Dedifferentiated amniotic fluid mesenchymal stem cell (primary cell): ENCODE data around the gene NAIF1.
"Not testable (repeated sequence)": the region's sequence is repeated elsewhere in the genome, so short reads cannot be mapped to it uniquely, and the experiment has no call there.

ENCODE experiments used
- DNase-seq: peaks from one replicate; pipeline ENCODE4 v3.0.0-alpha.2; 2016; ENCODE audit errors: extremely low spot score

Gene NAIF1

DNA sequence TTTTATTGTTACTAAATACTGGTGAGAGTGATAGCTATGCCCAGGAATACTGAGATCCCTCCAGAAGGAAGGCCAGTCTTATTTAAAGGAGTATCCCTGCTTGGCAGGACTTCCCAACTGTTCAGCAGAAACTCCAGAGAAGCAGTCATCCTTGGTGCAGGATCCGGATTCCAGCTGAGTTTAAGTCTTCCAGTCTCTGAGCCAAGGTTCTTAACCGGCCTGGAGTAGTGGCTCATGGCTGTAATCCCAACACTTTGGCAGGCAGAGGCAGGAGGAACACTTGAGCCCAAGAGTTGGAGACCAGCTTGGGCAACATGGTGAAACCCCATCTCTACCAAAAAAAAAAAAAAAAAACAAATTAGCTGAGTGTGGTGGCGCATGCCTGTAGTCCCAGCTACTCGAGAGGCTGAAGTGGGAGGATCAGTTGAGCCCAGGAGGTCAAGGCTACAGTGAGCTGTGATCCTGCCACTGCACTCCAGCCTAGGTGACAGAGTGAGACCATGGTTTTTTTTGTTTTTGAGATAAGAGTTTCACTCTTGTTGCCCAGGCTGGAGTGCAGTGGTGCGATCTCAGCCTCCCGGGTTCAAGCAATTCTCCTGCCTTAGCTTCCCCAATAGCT is 7.6 kb downstream of the NAIF1 start:
- no peak for DNase-seq

DNA sequence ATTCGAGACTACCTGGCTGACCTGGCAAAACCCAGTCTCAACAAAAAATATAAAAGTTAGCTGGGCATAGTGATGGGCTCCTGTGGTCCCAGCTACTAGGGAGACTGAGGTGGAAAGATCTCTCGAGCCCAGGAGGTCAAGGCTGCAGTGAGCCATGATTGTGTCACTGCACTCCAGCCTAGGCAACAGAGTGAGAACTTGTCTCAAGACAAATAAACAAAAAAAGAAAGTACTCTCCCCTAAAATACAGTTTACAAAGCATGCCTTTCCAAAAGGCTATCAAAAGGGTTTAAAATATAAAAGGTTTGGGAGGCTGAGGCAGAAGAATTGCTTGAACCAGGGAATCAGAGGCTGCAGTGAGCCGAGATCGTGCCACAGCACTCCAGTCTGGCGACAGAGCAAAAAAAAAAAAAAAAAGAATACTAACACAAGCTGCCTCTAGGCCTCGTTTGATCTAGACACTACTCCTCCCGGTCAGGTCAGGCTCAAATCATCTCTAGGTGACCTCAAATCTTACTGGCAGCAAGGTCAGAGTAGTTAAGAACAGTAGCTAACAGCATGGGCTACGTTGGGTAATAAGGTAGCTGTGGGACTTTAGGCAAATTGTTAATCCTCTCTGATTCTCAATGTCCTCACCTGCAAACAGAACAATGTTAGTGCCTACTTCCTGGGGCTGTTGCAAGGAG is 9.3 kb downstream of the NAIF1 start:
- DNase-seq, result no peak

DNA sequence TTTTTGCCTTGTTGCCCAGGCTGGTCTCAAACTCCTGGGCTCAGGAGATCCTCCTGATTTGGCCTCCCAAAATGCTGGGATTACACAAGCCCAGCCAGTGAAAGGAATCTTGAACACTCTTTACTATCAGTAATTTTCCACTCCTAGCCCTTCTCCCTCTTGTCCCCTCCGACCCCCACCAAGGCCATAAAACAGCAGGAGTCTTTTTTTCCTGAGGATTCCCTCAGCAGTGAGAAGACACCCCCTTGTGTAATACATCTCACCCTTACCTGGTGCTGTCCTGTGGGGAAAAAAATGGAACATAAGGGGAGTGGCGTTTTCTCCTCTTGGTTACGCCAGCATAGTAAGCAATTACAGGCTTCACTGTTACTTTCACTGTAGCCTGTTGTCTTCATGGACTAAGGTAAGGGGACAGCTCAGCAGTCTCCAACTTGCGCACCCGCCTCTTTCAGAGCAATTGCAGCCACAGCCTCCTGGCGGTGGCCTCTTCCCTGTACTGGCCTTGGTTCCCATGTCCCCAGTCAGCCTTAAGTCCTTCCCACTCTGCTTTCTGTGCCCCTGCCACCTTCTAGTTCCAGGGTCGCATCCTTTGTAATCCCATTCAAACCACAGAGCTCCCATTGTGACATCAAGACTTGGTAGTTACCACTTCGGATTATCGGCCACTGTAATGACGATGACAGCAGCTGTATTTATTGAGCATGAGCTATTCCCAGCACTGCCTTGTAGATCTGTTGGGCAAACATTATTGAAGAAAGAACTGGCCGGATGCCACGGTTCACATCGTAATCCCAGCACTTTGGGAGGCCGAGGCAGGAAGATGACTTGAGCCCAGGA is 10.0 kb downstream of the NAIF1 start:
- no peak for DNase-seq

DNA sequence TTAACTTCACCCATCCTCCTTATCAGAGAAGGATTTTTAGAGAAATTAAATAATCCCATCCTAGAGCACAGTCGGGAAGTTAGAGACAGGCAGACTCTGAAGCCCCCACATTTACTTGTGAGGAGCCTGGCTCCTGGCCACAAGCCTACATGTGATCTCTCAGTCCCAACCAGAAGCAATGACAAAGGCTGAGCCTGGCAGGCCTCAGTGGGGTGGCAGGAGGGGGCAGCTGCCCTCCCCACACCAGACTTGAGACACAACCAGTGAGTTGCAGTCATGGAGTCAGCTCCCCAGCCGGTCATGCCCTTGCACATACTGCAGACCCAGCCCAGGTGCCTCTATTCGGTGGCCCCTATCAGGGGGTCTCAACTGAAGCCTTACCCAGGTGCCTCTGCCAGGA is 11.0 kb downstream of the NAIF1 start:
- no peak for DNase-seq

DNA sequence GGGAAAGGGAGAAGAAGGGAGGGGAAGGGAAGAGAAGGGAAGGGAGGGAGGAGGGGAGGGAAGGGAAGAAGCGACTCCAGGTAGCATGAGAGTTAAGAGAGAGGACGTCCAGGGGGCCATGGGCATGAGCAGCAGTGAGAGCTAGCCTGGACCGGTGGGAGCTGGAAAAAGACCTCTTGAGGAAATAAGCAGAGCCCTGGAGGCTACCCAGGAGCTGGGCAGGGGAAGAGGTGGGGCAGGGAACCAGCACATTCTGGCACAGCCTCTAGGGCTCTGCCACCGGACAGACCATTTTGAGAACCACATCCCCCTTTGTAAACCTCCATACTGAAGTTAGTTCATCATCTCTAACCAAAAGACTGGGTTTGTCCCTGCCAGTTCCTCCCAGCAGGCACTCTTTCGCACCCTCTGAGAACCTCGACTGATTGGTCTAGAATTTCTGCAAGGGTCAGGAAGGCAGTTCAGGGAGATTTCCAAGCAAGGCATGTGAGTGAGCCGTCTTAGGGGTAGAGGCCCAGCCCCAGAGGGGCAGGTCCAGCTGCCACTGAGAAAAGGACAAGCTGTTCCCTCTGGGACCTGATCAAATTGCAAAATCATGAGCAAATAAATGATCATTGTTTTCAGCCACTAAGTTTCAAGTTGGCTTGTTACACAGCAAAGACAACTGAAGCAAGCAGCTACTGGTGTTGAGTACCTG is 11.6 kb downstream of the NAIF1 start:
- no peak for DNase-seq

DNA sequence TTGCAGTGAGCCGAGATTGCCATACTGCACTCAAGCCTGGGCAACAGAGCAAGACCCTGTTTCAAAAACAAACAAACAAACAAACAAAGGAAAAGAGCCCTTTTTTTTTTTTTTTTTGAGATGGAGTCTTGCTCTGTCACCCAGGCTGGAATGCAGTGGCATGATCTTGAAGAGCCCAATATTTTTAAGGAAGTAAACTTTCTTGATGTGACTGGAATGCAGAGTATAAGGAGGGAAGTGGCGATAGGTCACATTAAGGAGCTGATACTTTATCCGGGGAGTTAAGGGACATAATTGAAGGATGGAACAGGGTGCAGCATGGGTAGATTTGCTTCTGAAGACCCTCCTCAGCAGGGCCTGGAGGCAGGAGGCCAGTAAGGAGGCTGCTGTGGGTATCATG is 13.0 kb downstream of the NAIF1 start:
- DNase-seq, result no peak

DNA sequence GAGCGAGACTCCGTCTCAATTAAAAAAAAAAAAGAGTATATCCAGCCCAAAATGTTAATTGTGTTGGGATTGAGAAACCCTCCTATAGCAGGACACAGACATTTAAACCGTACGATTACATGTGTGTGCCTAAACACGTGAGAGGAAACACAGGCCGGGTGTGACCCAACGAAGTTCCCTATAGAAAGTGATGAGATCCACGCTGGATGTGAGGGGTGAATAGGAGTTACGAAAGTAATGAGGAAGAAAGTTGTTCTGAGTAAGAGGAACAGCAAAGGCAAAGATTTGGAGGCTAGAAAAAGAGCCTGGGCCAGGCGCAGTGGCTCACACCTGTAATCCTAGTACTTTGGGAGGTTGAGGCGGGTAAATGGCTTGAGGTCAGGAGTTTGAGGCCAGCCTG is 13.6 kb downstream of the NAIF1 start:
- no peak for DNase-seq

DNA sequence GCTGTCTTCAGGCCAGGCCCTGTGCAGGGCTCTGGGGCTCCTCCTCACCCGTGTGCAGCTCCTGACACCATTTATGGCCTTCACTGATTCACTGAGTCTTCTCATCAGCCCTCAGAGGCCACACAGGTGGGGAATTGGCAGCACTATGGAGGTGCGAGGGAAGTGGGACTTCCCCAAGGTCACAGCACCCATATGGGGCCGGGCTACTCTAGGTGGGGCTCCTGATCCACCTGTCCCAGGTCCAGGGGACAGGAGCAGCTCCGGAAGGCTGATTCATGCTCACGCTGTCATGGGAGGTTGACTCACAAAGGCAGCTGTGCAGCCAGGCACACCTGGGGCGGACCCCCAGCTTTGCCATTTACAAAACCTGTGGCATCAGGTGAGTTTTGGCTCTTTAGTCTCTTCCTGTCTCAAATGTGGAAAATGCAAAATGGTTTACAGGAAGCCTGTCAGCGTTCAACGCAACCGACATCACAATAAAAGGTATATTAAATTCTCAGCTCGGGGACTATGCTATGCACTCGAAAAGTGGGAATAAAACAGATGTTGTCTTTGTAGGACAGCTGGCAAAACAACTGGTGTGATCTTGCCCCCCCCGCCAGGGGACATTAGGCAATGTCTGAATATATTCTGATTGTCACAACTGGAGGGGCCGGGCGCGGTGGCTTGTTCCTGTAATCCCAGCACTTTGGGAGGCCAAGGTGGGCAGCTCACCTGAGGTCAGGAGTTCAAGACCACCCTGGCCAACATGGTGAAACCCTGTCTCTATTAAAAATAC is 15.0 kb downstream of the NAIF1 start:
- DNase-seq, result no peak

DNA sequence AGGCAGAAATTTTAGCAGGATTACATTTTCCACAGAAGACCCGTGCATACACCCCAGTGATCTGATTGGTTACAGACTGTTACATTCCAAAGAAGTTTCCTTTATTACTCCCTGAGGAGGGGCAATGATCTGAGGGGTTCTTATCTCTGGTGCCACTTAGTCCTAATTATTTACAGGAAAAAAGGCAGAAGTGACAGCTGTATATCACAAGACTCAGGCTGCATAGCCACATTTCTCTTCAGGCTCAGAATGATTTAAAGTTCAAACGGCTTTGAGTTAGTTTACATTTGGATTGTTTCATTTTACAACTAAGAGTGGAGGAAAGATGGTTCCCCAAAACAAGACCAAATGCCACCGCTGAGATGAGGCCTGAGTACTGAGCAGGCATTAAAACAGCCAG is 17.3 kb downstream of the NAIF1 start:
- no peak for DNase-seq

DNA sequence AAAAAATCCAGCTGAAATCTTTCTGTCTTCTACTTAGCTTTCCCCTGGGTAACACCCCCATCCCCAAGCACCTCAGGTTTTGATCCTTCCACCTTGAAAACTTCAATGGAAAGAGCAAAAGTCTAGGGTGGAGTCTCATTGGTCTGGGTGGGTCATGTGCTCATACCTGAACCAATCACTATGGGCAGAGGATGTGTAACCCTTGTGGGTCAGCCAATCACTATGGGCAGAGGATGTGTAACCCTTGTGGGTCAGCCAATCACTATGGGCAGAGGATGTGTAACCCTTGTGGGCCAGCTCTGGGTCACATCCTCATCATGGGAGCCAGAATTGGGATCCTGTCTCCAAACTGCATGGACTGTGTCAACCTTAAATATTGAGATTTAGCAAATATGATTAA is 18.5 kb downstream of the NAIF1 start:
- no peak for DNase-seq

DNA sequence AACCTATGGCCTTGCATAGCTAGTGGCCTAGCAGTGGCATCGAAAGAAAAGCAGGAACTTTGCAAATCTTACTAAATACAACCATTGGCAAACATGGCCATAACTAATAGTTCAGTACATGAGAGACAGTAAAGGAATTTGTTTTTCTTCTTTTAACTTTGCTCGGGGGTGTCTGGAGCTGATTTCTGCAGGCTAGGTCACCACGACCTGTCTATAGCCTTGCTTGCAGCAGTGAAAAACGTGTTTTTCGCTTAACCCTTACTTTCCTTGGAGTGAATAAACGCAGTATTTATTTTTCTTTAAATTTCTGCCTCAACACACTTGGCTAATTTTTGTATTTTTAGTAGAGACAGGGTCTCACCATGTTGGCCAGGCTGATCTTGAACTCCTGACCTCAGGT is 19.9 kb downstream of the NAIF1 start:
- DNase-seq, result no peak

DNA sequence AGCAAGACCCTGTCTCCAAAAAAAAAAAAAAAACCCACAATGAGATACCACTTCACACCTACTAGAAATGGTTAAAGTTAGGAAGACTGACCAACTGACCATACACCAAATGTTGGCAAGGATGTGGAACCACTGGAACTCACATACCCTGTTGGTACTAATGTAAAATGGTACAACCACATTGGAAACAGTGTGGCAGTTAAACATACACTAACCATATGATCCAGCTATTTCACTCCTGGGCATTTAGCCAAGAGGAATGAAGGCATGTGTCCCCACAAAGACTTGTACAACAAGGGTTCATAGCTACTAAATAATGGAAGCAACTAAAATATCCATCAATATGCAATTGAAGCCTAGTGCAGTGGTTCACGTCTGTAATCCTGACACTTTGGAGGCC is 21.3 kb downstream of the NAIF1 start:
- DNase-seq, result no peak

DNA sequence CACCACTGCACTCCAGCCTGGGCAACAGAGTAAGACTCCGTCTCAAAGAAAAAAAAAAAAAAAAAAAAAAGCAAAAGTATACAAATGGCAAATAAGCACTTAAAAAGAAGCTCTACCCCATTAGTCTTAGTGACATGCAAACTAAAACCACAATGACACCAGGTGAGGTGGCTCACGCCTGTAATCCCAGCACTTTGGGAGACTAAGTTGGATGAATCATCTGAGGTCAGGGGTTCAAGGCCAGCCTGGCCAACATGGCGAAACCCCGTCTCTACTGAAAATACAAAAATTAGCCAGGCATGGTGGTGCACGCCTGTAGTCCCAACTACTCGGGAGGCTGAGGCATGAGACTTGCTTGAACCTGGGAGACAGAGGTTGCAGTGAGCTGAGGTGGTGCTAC is 21.7 kb downstream of the NAIF1 start:
- DNase-seq, result not testable (repeated sequence)

DNA sequence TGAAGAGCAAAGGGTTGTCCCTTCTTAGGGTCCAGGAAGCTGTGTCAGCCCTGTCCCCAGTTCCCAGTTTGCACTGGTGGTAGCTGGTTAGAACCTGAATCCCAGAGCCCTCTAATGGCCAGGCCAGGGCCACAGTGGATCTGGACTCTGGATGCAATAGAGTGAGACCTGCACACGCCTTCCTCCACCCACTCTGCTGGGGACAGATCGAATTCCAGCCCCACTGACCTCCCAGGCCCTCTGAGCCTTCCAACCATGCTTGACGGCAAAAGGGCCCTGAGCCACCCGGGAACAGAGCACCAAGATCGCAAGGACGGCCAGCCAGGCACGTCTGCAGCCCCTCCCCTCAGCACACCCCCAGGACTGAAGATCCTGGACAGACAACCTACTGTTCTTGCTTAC is 23.7 kb downstream of the NAIF1 start:
- DNase-seq, result no peak

DNA sequence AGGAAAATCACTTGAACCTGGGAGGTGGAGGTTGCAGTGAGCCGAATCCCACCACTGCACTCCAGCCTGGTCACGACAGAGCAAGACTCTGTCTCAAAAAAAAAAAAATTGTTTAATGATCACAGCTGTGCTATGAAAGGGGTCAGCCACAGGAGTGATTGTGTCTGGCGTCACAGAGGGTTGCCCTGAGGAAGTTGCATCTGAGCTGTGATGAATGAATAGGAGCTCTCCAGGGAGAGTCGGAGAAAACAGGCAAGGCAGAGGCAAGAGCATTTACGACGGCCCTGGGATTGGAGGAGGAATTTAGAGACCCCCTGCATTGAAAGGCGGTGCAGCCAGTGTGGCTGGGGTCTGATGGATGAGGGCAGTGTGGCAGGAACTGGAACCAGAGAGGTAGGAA is 25.1 kb downstream of the NAIF1 start:
- no peak for DNase-seq

DNA sequence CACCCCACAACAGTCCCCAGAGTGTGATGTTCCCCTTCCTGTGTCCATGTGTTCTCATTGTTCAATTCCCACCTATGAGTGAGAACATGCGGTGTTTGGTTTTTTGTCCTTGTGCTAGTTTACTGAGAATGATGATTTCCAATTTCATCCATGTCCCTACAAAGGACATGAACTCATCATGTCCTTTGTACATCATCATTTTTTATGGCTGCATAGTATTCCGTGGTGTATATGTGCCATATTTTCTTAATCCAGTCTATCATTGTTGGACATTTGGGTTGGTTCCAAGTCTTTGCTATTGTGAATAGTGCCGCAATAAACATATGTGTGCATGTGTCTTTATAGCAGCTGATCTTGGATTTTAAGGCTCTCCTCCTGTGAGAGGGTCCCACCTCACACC is 26.3 kb downstream of the NAIF1 start:
- DNase-seq, result not testable (repeated sequence)

DNA sequence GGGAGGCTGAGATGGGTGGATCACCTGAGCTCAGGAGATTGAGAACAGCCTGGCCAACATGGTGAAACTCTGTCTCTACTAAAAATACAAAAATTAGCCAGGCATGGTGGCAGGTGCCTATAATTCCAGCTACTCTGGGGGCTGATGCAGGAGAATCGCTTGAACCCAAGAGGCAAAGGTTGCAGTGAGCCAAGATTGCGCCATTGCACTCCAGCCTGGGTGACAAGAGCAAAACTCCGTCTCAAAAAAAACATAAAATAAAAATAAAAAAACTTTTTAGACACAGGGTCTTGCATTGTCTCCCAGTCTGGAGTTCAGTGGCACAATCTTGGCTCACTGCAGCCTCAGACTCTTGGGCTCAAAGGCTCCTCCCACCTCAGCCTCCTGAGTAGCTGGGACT is 30.6 kb downstream of the NAIF1 start:
- DNase-seq, result not testable (repeated sequence)

DNA sequence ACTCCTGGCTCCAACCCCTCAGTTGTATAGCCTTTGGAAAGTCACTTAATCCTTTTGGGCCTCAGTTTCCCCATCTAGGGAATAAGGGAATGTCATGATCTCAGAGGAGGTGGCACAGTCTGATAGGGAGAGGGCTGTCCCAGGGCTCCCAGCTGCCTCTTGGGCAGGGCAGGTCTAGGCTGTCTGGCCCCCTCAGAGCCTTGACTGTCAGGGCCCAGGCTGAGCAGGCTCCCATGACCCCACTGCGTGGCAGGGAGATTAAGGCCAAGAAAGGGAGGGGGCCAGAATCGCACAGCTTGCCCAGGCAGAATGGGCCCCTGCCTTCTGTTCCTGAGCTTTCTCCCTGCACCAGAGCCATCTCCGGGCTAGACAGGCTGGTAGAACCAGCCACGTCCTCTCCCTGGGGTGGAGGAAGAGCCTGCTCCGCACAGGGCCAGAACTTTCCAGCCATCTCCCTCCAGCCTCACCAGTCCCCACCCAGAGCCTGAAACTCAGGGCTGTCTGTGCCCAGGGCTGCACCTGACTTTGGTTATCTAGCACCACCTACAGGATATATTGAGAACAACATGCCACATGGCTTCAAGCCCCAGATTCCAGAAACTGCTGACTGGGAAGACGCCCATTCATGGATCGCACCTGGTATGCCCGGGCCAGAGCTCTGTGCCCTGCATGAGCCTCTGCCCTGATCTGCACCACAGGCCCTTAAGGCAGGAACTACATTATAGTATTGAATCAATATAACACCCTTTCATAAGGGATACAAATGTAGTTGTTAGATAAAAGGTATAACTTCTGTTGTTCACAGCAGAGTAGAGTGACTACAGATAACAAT is 32.1 kb downstream of the NAIF1 start:
- DNase-seq, result peak; percentile 68

DNA sequence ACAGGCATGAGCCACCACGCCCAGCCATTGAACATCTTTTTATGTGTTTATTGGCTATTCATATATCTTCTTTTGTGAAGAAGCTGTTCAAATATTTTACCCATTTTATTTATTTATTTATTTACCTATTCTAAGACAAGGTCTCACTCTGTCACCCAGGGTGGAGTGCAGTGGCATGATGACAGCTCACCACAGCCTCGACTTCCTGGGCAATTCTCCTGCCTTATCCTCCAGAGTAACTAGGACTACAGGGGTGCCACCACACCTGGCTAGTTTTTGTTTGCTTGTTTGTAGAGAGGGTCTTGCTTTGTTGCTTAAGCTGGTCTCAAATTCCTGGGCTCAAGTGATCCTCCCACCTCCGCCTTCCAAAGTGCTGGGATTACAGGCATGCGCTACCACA is 33.5 kb downstream of the NAIF1 start:
- no peak for DNase-seq

DNA sequence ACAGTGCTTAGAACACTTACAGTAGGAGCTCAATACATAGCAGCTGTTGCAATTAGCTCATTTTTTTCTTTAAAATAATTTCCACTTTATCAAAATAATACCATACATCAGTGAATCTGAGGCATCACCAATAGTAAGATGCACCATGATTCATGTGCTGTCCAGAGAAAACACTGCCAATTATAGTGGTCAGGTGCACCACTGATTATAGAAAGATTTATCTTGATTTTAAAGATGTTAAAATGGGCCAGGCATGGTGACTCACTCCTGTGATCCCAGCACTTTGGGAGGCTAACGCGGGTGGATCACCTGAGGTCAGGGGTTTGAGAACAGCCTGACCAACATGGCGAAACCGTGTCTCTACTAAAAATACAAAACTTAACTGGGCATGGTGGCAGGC is 39.4 kb downstream of the NAIF1 start:
- DNase-seq, result no peak
